IgD-negative memory B cell (primary cell): ENCODE results near the gene MRPS25. TPM values are rescaled to one million over a fixed set of nuclear protein-coding genes. Genes with fewer than 3 reads are reported as not detected.

Experiments
- H3K27ac Mint-ChIP-seq, 3 donors: one replicate each; pipeline ENCODE4 v1.8.0; 2020 to 2022; ENCODE audit warnings: mild to moderate bottlenecking in 3 of 3, mixed read lengths in 3 of 3, moderate library complexity in 1 of 3
- H3K27me3 Mint-ChIP-seq: one replicate; pipeline ENCODE4 v1.8.0; 2021; ENCODE audit warnings: mixed read lengths
- H3K36me3 Mint-ChIP-seq: one replicate; pipeline ENCODE4 v1.8.0; 2020; ENCODE audit warnings: mild to moderate bottlenecking, mixed read lengths
- H3K4me1 Mint-ChIP-seq, 3 donors: one replicate each; pipeline ENCODE4 v1.8.0; 2020 to 2022; ENCODE audit warnings: mixed read lengths in 3 of 3, mild to moderate bottlenecking in 1 of 3
- H3K4me3 Mint-ChIP-seq, 4 donors: one replicate each; pipeline ENCODE4 v1.8.0; 2020 to 2022; ENCODE audit warnings: mild to moderate bottlenecking in 4 of 4, mixed read lengths in 4 of 4, moderate library complexity in 3 of 4
- H3K9me3 Mint-ChIP-seq, 3 donors: one replicate each; pipeline ENCODE4 v1.8.0; 2020 to 2021; ENCODE audit warnings: mixed read lengths in 3 of 3, mild to moderate bottlenecking in 1 of 3
- polyA plus RNA-seq: library from polyadenylated mRNA; unstranded; fragments of 300-500 nt; fragmentation: Illumina TruSeq; gene quantifications from one replicate; pipeline ENCODE4 v1.2.3, GENCODE V29; 2021

Gene MRPS25
- polyA plus RNA-seq: 29.2 TPM

DNA sequence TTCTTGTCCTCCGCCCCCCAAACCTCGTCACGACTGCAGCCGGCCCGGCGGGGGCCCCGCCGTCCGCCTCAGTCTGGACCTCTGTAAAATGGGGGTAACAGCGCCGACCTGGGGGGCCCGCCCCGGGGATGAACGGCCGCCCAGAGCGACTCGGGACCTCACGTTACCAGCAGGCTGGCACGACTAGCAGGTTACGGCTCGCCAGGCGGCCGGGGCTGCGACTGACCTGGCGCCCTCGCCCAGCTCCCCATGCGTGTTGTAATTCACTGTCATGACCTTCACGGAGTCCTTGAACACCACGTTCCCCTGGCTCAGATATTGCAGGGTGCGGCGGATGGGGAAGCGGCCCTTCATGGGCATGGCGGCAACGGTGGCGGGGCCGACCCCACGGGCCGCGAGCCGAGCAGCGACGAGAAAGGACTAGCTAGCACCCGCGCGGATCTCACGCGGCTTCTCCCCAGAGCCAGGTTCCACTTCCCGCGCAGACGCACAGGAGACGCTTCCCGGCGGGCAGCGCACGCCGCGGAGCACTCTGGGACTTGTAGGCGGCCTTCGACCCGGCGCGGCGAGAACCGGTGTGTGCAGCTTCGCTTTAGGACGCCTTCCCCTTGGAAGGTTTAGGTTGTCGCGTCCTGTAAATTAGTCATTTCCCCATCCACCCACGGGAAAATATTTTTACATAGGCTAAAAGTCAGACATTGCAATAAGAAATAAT, at the start of gene MRPS25:
MRPS25 (minus strand) TSS at position 481 of the 715 bp plus-strand sequence; CDS start at position 360, 121 bp downstream.
- Mint-ChIP-seq H3K4me3 (peak within 1 kb of the TSS; percentile 92 to 99 (median 98)), H3K9me3 (no peaks in the 10 kb centered on the region), H3K36me3 (peaks cover 2% of the 10 kb centered on the region), H3K4me1 (peaks cover 11 to 14% (median 13%) of the 10 kb centered on the region in 3 donors), H3K27ac (peak within 1 kb of the TSS; percentile 79 to 98 (median 95)), H3K27me3 (no peaks in the 10 kb centered on the region)

DNA sequence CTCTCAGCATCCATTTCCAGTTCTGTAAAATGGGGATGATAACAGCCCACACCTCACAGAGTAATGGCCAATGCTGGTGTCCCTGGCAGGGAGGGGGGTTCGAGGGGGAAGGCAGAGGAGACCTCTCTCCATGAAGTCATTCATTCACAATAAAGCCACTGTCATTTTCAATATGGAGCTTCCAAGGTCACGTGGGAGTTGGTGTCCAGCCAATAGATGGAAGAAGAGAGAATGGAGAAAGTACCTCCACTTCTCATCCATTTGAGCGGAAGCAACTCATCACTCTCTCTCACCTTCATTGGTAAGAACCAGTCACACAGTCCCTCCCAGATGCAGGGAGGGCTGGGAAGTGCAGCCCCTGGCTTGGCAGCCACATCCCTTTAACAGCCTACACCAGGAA, 48.8 kb upstream of the MRPS25 start:
- no peak overlapping the region for H3K27ac Mint-ChIP-seq
- H3K4me1 Mint-ChIP-seq: peaks cover 0 to 4% (median 0%) of the 10 kb centered on the region in 3 donors
- H3K4me3 Mint-ChIP-seq: no peak overlapping the region
- H3K9me3 Mint-ChIP-seq: no peaks in the 10 kb centered on the region
- peaks cover 2% of the 10 kb centered on the region for H3K36me3 Mint-ChIP-seq
- peaks cover 10% of the 10 kb centered on the region for H3K27me3 Mint-ChIP-seq

DNA sequence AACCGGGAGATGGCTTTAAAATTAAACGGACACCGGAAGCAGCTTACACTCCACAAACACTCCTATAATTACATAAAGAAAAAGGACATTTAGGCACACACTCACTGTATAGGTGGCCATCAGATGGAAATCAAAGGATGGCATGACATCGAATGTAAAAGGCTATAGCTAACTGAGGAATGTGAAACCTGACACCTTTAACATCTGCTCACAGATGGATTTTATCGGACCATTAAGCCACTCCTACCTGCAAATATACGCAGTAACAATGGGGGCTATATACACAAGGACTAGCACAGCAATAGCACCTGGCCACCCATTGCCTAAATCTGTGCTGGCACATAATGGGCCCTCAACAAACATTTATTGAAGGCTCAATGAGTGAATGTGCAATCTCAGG, 48.4 kb upstream of the MRPS25 start:
- Mint-ChIP-seq H3K9me3 (no peaks in the 10 kb centered on the region), H3K4me3 (no peak overlapping the region), H3K4me1 (peaks cover 0 to 5% (median 0%) of the 10 kb centered on the region in 3 donors), H3K27ac (no peak overlapping the region), H3K27me3 (peaks cover 10% of the 10 kb centered on the region), H3K36me3 (peaks cover 2% of the 10 kb centered on the region)

DNA sequence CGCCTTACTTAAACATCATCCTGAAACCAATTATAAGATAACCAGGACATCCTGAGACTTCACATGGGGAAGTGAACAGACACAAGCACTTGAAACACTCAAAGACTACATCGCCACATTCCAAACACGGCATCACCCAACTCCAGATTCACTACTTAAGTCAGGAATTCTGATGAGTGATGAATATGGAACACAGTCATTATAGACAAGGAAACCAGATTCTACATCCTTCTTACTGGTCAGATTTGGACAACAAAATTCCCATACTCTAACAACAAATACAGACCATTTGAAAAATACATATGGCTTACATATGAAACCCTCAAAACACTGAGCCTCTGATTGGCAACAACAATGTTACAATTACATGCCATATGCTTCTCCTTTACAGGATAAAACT, 46.9 kb upstream of the MRPS25 start:
- peak overlapping the region in 1 of 4 donors; percentile 3 for H3K4me3 Mint-ChIP-seq
- H3K27ac Mint-ChIP-seq: no peak overlapping the region
- H3K27me3 Mint-ChIP-seq: peaks cover 9% of the 10 kb centered on the region
- H3K36me3 Mint-ChIP-seq: peaks cover 2% of the 10 kb centered on the region
- H3K4me1 Mint-ChIP-seq: peaks cover 3 to 5% (median 5%) of the 10 kb centered on the region in 3 donors
- no peaks in the 10 kb centered on the region for H3K9me3 Mint-ChIP-seq

DNA sequence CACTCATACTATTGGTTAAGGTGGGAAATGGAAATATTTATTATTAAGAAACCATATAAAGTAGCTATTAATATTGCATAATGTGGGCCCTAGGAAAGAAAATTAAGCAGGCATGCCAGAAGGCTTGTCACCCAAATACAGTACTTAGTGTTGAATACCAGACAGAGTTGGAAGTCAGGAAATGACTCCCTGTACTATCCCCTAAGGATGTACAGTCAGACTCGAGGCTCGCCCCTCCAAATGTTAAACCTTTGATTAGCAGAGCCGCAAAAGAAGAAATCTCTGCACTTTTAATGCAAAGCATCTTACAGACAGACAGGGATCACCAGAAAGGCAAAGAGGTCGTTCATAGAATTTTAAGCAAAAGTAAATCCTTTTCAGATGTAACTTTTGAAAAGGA, 45.1 kb upstream of the MRPS25 start:
- Mint-ChIP-seq H3K4me1 (peaks cover 3 to 5% (median 5%) of the 10 kb centered on the region in 3 donors), H3K27ac (no peak overlapping the region), H3K27me3 (peaks cover 8% of the 10 kb centered on the region), H3K9me3 (no peaks in the 10 kb centered on the region), H3K4me3 (no peak overlapping the region), H3K36me3 (peaks cover 2% of the 10 kb centered on the region)

DNA sequence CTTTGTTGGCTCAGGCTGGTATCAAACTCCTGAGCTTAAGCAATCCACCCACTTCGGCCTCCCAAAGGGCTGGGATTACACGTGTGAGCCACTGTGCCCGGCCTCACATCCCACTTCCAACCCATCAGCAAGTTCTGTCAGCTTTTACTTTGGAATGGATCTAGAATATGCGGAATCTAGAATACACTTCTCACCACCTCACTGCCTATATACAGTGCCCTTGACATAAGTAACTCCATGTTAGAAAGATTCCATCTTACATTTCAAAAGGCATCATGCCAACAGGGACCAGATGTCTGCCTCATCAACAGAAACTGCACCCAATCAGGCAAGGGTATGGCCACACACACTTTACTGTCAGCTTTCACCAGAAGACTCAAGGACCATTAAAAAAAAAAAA, 43.8 kb upstream of the MRPS25 start:
- H3K27ac Mint-ChIP-seq: peak overlapping the region in 1 of 3 donors; percentile 41
- H3K4me1 Mint-ChIP-seq: peaks cover 3 to 5% (median 5%) of the 10 kb centered on the region in 3 donors

DNA sequence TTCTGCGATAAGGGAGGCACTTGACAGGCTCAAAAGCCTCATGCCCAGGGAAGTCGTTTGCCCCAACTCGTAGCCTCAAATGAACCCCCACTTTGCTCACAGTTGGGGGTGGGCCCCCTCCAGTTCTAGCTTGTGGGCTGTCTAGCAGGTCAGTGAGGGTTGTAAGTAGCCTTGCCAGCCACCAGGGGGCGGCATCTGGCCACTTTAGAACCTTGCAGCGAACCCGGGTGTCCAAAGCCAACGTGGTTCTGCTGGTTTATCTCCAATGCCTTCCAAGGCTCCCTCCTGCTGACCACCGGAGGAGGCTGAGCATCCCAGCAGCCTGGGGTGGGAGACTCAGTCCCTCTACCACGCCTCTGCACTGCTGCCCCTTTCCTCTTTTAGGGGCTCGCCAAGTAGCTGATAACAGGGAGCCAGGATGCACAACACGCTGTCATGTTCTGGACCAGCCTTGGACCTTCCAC, 43.0 kb upstream of the MRPS25 start:
- H3K36me3 Mint-ChIP-seq: no peaks in the 10 kb centered on the region
- H3K27me3 Mint-ChIP-seq: peaks cover 5% of the 10 kb centered on the region
- H3K4me3 Mint-ChIP-seq: peak overlapping the region in 1 of 4 donors; percentile 56
- peaks cover 3 to 5% (median 5%) of the 10 kb centered on the region in 3 donors for H3K4me1 Mint-ChIP-seq
- H3K9me3 Mint-ChIP-seq: no peaks in the 10 kb centered on the region
- peak overlapping the region in 1 of 3 donors; percentile 43 for H3K27ac Mint-ChIP-seq

More for the DNA sequence above, 43.8 kb upstream of the MRPS25 start:
- H3K4me3 Mint-ChIP-seq: no peak overlapping the region
- H3K36me3 Mint-ChIP-seq: no peaks in the 10 kb centered on the region
- peaks cover 7% of the 10 kb centered on the region for H3K27me3 Mint-ChIP-seq
- no peaks in the 10 kb centered on the region for H3K9me3 Mint-ChIP-seq

DNA sequence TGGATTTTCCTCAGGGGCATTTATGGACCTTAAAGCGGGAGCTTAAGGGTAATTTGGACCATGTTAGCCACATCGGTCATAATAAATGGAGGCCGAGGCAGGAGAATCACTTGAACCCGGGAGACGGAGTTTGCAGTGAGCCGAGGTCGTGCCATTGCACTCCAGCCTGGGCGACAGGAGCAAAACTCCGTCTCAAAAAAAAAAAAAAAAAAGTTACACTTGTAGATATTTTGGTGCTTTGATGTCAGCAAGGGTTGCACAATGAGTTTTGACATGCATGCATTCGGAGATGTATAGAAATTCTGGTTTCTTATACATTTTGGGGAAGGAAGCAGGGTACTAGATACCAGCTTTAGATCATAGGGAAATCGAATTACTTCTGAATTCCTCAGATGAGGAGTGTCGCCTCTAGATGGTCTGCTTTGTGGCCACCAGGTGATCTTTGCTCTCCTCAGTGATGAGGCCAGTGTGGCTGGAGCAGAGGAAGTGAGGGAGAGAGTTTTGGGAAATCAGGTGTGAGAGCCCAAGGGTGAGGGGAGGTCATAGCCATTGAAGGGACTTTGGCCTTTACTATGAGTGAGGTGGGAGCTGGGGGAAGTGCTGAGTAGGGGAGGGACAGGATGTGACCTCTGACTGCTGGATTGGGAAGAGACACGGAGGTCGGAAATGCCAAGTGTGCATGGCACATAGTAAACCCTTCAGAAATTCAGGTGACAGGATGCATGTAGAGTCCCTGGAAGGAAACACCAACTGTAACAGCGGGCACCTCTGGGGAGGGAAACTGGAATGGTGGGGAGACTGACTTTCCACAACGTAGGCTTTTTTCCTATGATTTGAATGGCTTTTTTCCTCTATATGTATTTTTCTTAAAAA, 42.2 kb upstream of the MRPS25 start:
- Mint-ChIP-seq H3K4me3 (no peak overlapping the region), H3K4me1 (peaks cover 3 to 5% (median 5%) of the 10 kb centered on the region in 3 donors), H3K36me3 (no peaks in the 10 kb centered on the region), H3K27ac (peak overlapping the region in 1 of 3 donors; percentile 43), H3K27me3 (peaks cover 5% of the 10 kb centered on the region), H3K9me3 (no peaks in the 10 kb centered on the region)

DNA sequence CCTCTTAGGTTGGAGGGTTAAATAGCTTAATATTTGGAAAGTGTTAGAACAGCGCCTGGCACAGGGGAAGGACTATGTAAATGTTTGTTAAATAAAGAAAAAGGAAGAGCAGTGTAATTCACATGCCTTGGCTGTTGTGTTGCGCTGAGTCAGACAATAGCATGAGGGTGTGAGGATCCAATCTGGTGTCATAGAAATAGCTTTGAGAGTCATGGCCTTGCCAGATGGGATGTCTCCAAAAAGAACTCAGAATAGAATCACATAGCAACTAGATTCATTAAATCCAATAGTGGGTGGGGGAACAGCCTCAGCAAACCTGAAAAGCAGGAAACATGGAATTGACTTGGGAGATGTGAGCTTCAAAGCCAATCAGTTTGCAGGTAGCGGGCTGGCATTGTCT, 37.7 kb upstream of the MRPS25 start:
- Mint-ChIP-seq H3K27me3 (peaks cover 2% of the 10 kb centered on the region), H3K4me3 (peak overlapping the region in 2 of 4 donors; percentile 55 to 68), H3K9me3 (no peaks in the 10 kb centered on the region), H3K27ac (no peak overlapping the region), H3K4me1 (peaks cover 6 to 19% (median 17%) of the 10 kb centered on the region in 3 donors), H3K36me3 (no peaks in the 10 kb centered on the region)

DNA sequence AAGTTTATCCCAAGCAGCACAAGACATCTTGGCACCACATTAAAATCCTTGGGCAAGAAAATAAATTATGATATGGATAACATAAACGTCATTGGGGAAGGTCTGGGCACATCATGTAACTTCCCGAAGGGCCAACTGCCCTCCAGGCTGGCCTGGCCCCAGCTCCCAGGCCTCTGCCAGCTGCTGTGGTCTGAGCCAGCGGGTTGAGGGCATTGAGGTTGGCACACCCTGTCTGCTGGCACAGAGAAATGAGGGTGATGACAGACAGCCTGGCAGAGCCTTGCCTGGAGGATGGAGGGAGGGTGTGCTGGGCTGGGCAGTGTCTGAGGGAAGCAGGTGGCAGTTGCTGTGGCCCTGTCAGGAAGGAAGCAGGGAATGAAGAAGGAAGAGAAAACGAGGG, 37.1 kb upstream of the MRPS25 start:
- peak overlapping the region in 1 of 3 donors; percentile 78 for H3K27ac Mint-ChIP-seq
- peaks cover 2% of the 10 kb centered on the region for H3K27me3 Mint-ChIP-seq
- H3K36me3 Mint-ChIP-seq: no peaks in the 10 kb centered on the region
- H3K4me3 Mint-ChIP-seq: peak overlapping the region in 1 of 4 donors; percentile 68
- H3K9me3 Mint-ChIP-seq: no peaks in the 10 kb centered on the region
- peaks cover 9 to 20% (median 15%) of the 10 kb centered on the region in 3 donors for H3K4me1 Mint-ChIP-seq

DNA sequence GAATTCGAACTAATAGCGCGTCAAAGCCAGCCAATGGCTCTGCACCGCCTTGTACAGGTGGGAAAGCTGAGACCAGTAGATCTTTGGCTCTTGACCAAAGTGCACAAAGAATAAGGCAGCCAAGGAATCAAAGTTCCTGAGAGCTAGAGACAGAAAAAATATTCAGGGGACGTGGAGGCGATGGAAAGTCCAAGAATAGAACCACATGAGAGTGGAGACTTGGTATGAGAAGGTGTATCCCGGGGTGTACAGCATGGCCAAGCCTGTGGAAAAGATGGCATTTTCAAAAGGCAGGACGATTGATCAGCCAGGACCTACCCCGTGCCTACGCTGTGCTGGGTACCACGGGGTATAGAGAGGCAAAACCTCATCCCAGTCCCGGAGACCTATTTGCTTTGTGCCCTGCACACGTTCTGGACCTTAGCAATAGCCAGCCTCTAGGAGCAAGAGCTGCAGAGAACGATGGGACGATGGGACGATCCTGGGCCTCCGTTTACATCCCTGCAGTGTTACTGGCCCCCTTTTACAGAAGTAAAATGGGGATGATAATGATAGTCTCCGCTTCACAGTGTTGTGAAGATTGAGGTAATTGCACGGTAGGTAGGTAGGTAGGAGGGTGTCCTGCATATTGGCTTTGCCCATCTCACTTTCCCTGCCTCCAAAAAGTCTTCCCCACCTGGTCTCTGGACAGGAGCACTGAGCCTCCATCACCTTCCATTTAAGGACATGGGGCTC, 34.4 kb upstream of the MRPS25 start:
- H3K27ac Mint-ChIP-seq: peak overlapping the region; percentile 66 to 97 (median 76)
- H3K9me3 Mint-ChIP-seq: no peaks in the 10 kb centered on the region
- peaks cover 2% of the 10 kb centered on the region for H3K27me3 Mint-ChIP-seq
- H3K36me3 Mint-ChIP-seq: no peaks in the 10 kb centered on the region
- H3K4me1 Mint-ChIP-seq: peaks cover 9 to 23% (median 19%) of the 10 kb centered on the region in 3 donors
- peak overlapping the region; percentile 84 to 100 (median 96) for H3K4me3 Mint-ChIP-seq

DNA sequence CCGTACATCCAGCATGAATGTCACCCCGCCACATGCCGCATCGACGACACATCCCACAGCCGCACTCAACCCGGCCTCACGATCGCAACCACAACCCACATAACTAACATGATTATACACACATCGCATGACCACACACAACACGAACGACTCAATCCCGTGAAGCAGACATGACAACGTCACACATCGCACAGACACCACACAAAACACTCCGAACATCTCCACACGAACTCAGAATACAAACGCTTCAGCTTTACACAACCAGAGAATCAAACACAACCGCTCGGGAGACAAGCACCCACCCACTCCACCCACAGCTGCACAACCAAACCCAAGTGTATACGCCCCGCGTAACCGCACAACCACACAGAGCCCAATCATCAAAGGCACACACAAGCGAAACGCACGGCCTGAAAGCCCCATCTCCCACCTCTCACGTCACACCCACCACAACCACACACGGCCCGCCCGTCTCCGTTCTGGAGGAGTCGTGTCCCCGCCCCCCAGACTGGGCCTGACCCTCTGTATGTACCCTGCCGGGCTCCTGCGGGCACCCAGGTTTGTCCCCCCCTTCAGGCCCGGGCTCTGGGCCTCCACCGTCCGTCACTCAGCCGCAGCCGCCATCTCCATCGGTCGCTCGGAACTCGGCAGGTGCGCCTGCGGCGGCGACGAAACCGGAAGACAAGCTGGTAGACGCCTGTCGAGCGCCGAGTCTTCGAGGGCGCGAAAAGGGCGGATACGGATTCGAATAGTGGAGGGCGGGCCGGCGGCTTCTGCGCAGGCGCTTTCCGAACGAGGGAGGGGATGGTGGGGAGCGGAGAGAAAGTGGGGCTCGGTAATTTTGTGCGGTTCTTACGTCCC, 33.6 kb upstream of the MRPS25 start, which contains the start of gene RBSN:
RBSN (minus strand) TSS at position 646 of the 861 bp plus-strand sequence. CDS start 3,028 bp downstream, outside the sequence.
- Mint-ChIP-seq H3K4me1 (peaks cover 9 to 23% (median 19%) of the 10 kb centered on the region in 3 donors), H3K27ac (peak within 1 kb of the TSS; percentile 66 to 97 (median 76)), H3K4me3 (peak within 1 kb of the TSS; percentile 84 to 100 (median 96)), H3K27me3 (peaks cover 2% of the 10 kb centered on the region), H3K36me3 (no peaks in the 10 kb centered on the region), H3K9me3 (no peaks in the 10 kb centered on the region)

DNA sequence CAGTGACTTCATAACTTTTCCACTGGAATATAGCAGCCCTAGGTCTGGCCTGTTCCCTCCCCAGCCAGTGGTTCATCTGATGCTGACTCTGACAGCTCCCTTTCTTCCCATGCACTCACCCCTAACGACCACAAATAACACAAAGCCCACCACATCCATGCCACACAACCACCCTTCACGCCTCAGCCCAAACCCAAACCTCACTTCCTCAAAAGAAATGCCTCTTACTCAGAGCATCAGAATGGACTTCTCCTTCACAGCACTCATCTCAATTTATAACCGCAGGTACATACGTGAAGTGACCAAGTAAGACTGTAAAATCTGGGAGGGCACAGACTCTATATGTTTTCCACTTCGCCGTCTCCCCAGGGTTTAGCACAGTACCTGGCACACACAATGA, 32.8 kb upstream of the MRPS25 start:
- Mint-ChIP-seq H3K27me3 (peaks cover 2% of the 10 kb centered on the region), H3K9me3 (no peaks in the 10 kb centered on the region), H3K27ac (peak overlapping the region; percentile 48 to 76 (median 66)), H3K4me1 (peaks cover 9 to 23% (median 19%) of the 10 kb centered on the region in 3 donors), H3K4me3 (peak overlapping the region; percentile 84 to 100 (median 96)), H3K36me3 (no peaks in the 10 kb centered on the region)
